Type B pancreatic cell (in vitro differentiated cells): ENCODE measurements around the gene CEP43. TPM values are rescaled to one million over a fixed set of nuclear protein-coding genes. Genes with fewer than 3 reads are reported as not detected.

Experiments
- DNase-seq: peaks from one replicate; pipeline ENCODE4 v3.0.0; 2021; ENCODE audit warnings: mixed read lengths; ENCODE audit not compliant: unreplicated experiment; ENCODE audit errors: extremely low spot score
- H3K27ac Mint-ChIP-seq: 2 replicates; pipeline ENCODE4 v1.8.0; 2021; ENCODE audit warnings: mild to moderate bottlenecking, mixed read lengths
- H3K27me3 Mint-ChIP-seq: 2 replicates; pipeline ENCODE4 v1.8.0; 2021; ENCODE audit warnings: mixed read lengths
- H3K36me3 Mint-ChIP-seq: 2 replicates; pipeline ENCODE4 v1.8.0; 2021; ENCODE audit warnings: mixed read lengths
- H3K4me1 Mint-ChIP-seq: one replicate; pipeline ENCODE4 v1.8.0; 2021; ENCODE audit warnings: mixed read lengths; ENCODE audit not compliant: unreplicated experiment
- H3K4me3 Mint-ChIP-seq: 2 replicates; pipeline ENCODE4 v1.8.0; 2021; ENCODE audit warnings: mild to moderate bottlenecking, mixed read lengths
- H3K9me3 Mint-ChIP-seq: 2 replicates; pipeline ENCODE4 v1.8.0; 2021; ENCODE audit warnings: mixed read lengths
- CTCF ChIP-seq: fragments of 200-600 bp; sonication (generic); conservative IDR thresholded peaks from 2 replicates; pipeline ENCODE4 v1.5.0; 2021; ENCODE audit warnings: antibody characterized with exemption, mild to moderate bottlenecking
- total RNA-seq: library from RNA; stranded (reverse); gene quantifications from 2 replicates; pipeline ENCODE4 v1.2.1, GENCODE V29; 2021; ENCODE audit warnings: low replicate concordance

Gene CEP43
- total RNA-seq, 1 donor from 2014 or later: 35.3 TPM

GRCh38 chr6:167005350-167006159 lies 6.4 kb downstream of the CEP43 start:
- no peak overlapping the region for H3K27ac Mint-ChIP-seq
- H3K27me3 Mint-ChIP-seq: no peaks in the 10 kb centered on the region
- DNase-seq: no peak
- H3K4me3 Mint-ChIP-seq: no peak overlapping the region
- peaks cover 21% of the 10 kb centered on the region for H3K4me1 Mint-ChIP-seq
- TF ChIP-seq CTCF: no peak
- H3K9me3 Mint-ChIP-seq: no peaks in the 10 kb centered on the region
- H3K36me3 Mint-ChIP-seq: peaks cover 42% of the 10 kb centered on the region

- H3K4me3 Mint-ChIP-seq: no peak overlapping the region
- no peaks in the 10 kb centered on the region for H3K27me3 Mint-ChIP-seq
- TF ChIP-seq CTCF: no peak
- H3K36me3 Mint-ChIP-seq: peaks cover 45% of the 10 kb centered on the region
- DNase-seq: no peak
- no peak overlapping the region for H3K27ac Mint-ChIP-seq
- H3K9me3 Mint-ChIP-seq: no peaks in the 10 kb centered on the region
- H3K4me1 Mint-ChIP-seq: peaks cover 6% of the 10 kb centered on the region
These were observed 8.8 kb downstream of the CEP43 start for GRCh38 chr6:167007985-167008384.

GRCh38 chr6:167013067-167013466 lies 13.9 kb downstream of the CEP43 start:
- Mint-ChIP-seq H3K4me3 (no peak overlapping the region), H3K27ac (peak overlapping the region; percentile 31), H3K36me3 (peaks cover 32% of the 10 kb centered on the region), H3K4me1 (peaks cover 2% of the 10 kb centered on the region), H3K27me3 (no peaks in the 10 kb centered on the region), H3K9me3 (no peaks in the 10 kb centered on the region)
- DNase-seq: no peak
- no peak for TF ChIP-seq CTCF

GRCh38 chr6:167013946-167014345 lies 14.7 kb downstream of the CEP43 start:
- Mint-ChIP-seq H3K36me3 (peaks cover 30% of the 10 kb centered on the region), H3K4me1 (no peaks in the 10 kb centered on the region), H3K4me3 (no peak overlapping the region), H3K27me3 (no peaks in the 10 kb centered on the region), H3K27ac (no peak overlapping the region), H3K9me3 (no peaks in the 10 kb centered on the region)
- DNase-seq: no peak
- no peak for TF ChIP-seq CTCF

- Mint-ChIP-seq H3K27ac (no peak overlapping the region), H3K27me3 (no peaks in the 10 kb centered on the region), H3K4me3 (no peak overlapping the region), H3K9me3 (no peaks in the 10 kb centered on the region), H3K4me1 (no peaks in the 10 kb centered on the region), H3K36me3 (peaks cover 36% of the 10 kb centered on the region)
- no peak for DNase-seq
- TF ChIP-seq CTCF: no peak
These were observed 16.1 kb downstream of the CEP43 start for GRCh38 chr6:167015302-167015701.
